A673 (cell line): ENCODE measurements around the gene TPM1. TPM values are rescaled to one million over a fixed set of nuclear protein-coding genes. Genes with fewer than 3 reads are reported as not detected.

Experiments used
- BruUV-seq: library from RNA; stranded (reverse); fragments of 400-500 nt; replicated peaks from 2 replicates; lab custom pipeline; 2021; lab: Mats Ljungman, UMichigan
- CTCF ChIA-PET: fragments of 300-600 bp; sonication (Branson Sonifier 250); formaldehyde crosslinking; loops from one replicate; lab custom pipeline; 2022; ENCODE audit warnings: antibody characterized with exemption; lab: Charles Lee
- POLR2A ChIA-PET: fragments of 300-600 bp; sonication (Branson Sonifier 250); formaldehyde crosslinking; loops from one replicate; lab custom pipeline; 2022; ENCODE audit warnings: antibody characterized with exemption; ENCODE audit not compliant: low non-redundant PET; lab: Charles Lee
- DNase-seq: peaks from one replicate; pipeline ENCODE4 v3.0.0-alpha.2; 2015; ENCODE audit warnings: low spot score
- H3K27ac ChIP-seq: fragments of 200-600 bp; sonication (generic); 2 replicates; pipeline ENCODE4 v1.5.1; 2016; ENCODE audit warnings: mixed run types, low read depth, mild to moderate bottlenecking, mixed read lengths, antibody characterized with exemption, low read length; ENCODE audit not compliant: poor library complexity, severe bottlenecking
- H3K27me3 ChIP-seq: fragments of 200-600 bp; sonication (generic); replicated peaks from 2 replicates; pipeline ENCODE4 v1.6.1; 2017; ENCODE audit warnings: mixed run types, low read depth, mild to moderate bottlenecking, mixed read lengths, antibody characterized with exemption, low read length; ENCODE audit not compliant: insufficient read depth, poor library complexity
- H3K36me3 ChIP-seq: fragments of 200-600 bp; sonication (generic); 2 replicates; pipeline ENCODE4 v1.6.1; 2016; ENCODE audit warnings: mixed run types, mild to moderate bottlenecking, mixed read lengths, antibody characterized with exemption, low read length; ENCODE audit not compliant: insufficient read depth, poor library complexity, severe bottlenecking
- H3K4me1 ChIP-seq: fragments of 200-600 bp; sonication (generic); 2 replicates; pipeline ENCODE4 v1.6.1; 2017; ENCODE audit warnings: mixed run types, mild to moderate bottlenecking, mixed read lengths, antibody characterized with exemption, low read length; ENCODE audit not compliant: insufficient read depth, poor library complexity, severe bottlenecking
- H3K4me3 ChIP-seq: fragments of 200-600 bp; sonication (generic); 2 replicates; pipeline ENCODE4 v1.5.1; 2016; ENCODE audit warnings: low read depth, mixed run types, mild to moderate bottlenecking, mixed read lengths, low read length; ENCODE audit not compliant: poor library complexity, severe bottlenecking
- H3K9me3 ChIP-seq: fragments of 200-600 bp; sonication (generic); 2 replicates; pipeline ENCODE4 v1.6.1; 2016; ENCODE audit warnings: mixed run types, low read depth, mild to moderate bottlenecking, mixed read lengths, antibody characterized with exemption, low read length; ENCODE audit not compliant: poor library complexity, severe bottlenecking
- CTCF ChIP-seq: fragments of 300-800, 200-600 bp; sonication (generic); conservative IDR thresholded peaks from 2 replicates; pipeline ENCODE4 v1.5.1; 2017; ENCODE audit warnings: low read depth, mild to moderate bottlenecking, antibody characterized with exemption, low read length, moderate library complexity, mixed read lengths
- EZH2 ChIP-seq: fragments of 200-600 bp; sonication (generic); IDR thresholded peaks from 2 replicates; pipeline ENCODE4 v1.6.1; 2017; ENCODE audit warnings: borderline replicate concordance, low read depth, mild to moderate bottlenecking, mixed read lengths, antibody characterized with exemption, low read length; ENCODE audit not compliant: poor library complexity, severe bottlenecking
- intact Hi-C: fragments of 100-400 bp; cut with micrococcal nuclease; formaldehyde crosslinking; loops from one replicate; pipeline ENCODE4 v1.10.0; 2022; ENCODE audit not compliant: unreplicated experiment
- total RNA-seq: library from RNA; stranded (reverse); gene quantifications from 2 replicates; pipeline ENCODE4 v1.2.3, GENCODE V29; 2021

TPM1 gene
- total RNA-seq, 1 experiment from 2014 or later, result 31.2 TPM

- POLR2A ChIA-PET, result no interaction called here
- no peak overlapping the region for H3K4me3 ChIP-seq
- BruUV-seq, result no TSS peak
- CTCF ChIA-PET, result interaction anchor here (0.8 kb wide), 1 partner anchor 268 kb away, joined by 3 read pairs; no protein-coding TSS in a partner anchor
- H3K27ac ChIP-seq, result no peak overlapping the region
- peaks cover 31% of the 10 kb centered on the region for H3K4me1 ChIP-seq
- peaks cover 13% of the 10 kb centered on the region for H3K27me3 ChIP-seq
- no peaks in the 10 kb centered on the region for H3K9me3 ChIP-seq
- intact Hi-C loops, result loop anchor here (2.0 to 5.0 kb wide), 3 partner anchors 43 to 352 kb away; no protein-coding TSS in a partner anchor
- no peak for DNase-seq
- TF ChIP-seq CTCF (no peak), EZH2 (no peak)
- no peaks in the 10 kb centered on the region for H3K36me3 ChIP-seq
Measured at GRCh38 chr15:63049783-63050371, 7.3 kb downstream of the TPM1 start.

GRCh38 chr15:63050731-63051155, 8.2 kb downstream of the TPM1 start:
- no peak for TF ChIP-seq EZH2
- no peak for TF ChIP-seq CTCF
- no peaks in the 10 kb centered on the region for H3K9me3 ChIP-seq
- ChIA-PET CTCF (no interaction called here), POLR2A (no interaction called here)
- intact Hi-C loops, result no loop called here
- no peak overlapping the region for H3K27ac ChIP-seq
- no peak overlapping the region for H3K4me3 ChIP-seq
- no peaks in the 10 kb centered on the region for H3K36me3 ChIP-seq
- H3K27me3 ChIP-seq, result peaks cover 4% of the 10 kb centered on the region
- no peak for DNase-seq
- no TSS peak for BruUV-seq
- peaks cover 28% of the 10 kb centered on the region for H3K4me1 ChIP-seq

- Histone ChIP-seq H3K4me3 (no peak overlapping the region), H3K27ac (no peak overlapping the region), H3K36me3 (no peaks in the 10 kb centered on the region), H3K9me3 (no peaks in the 10 kb centered on the region), H3K4me1 (peaks cover 28% of the 10 kb centered on the region), H3K27me3 (no peaks in the 10 kb centered on the region)
- ChIA-PET CTCF (no interaction called here), POLR2A (no interaction called here)
- TF ChIP-seq CTCF (no peak), EZH2 (no peak)
- DNase-seq, result peak; percentile 35
- BruUV-seq, result no TSS peak
- intact Hi-C loops, result no loop called here
Measured at GRCh38 chr15:63051156-63052066, 8.9 kb downstream of the TPM1 start.
